Activated CD8-positive, alpha-beta memory T cell treated with anti-CD3 and anti-CD28 coated beads, Interleukin-2, amount 50 U/mL, for 24 hours (primary cell): ENCODE results near the gene GPRIN2.
"Not testable (repeated sequence)": the region's sequence is repeated elsewhere in the genome, so short reads cannot be mapped to it uniquely, and the experiment has no call there.

Experiments
- DNase-seq: peaks from one replicate; pipeline ENCODE4 v3.0.0-alpha.2; 2020; ENCODE audit errors: extremely low read depth

GPRIN2 gene

GRCh38 chr10:46556515-46557318 lies at the start of gene GPRIN2:
GPRIN2 (minus strand) TSS chr10:46556658; CDS start chr10:46550736, 5,922 bp downstream.
- no peak for DNase-seq

GRCh38 chr10:46600516-46600915 lies 44.1 kb upstream of the GPRIN2 start:
- not testable (repeated sequence) for DNase-seq

- DNase-seq, result not testable (repeated sequence)
Observed at GRCh38 chr10:46597616-46598246, 41.3 kb upstream of the GPRIN2 start.

GRCh38 chr10:46596570-46596969 lies 40.1 kb upstream of the GPRIN2 start:
- DNase-seq, result not testable (repeated sequence)

- DNase-seq, result not testable (repeated sequence)
Observed at GRCh38 chr10:46594453-46595063, 38.1 kb upstream of the GPRIN2 start.

GRCh38 chr10:46593307-46593706 lies 36.8 kb upstream of the GPRIN2 start:
- not testable (repeated sequence) for DNase-seq

- DNase-seq, result not testable (repeated sequence)
Observed at GRCh38 chr10:46591053-46591452, 34.6 kb upstream of the GPRIN2 start.

GRCh38 chr10:46589589-46589988 lies 33.1 kb upstream of the GPRIN2 start:
- DNase-seq, result not testable (repeated sequence)

- not testable (repeated sequence) for DNase-seq
Observed at GRCh38 chr10:46588221-46588620, 31.8 kb upstream of the GPRIN2 start.

GRCh38 chr10:46587546-46587945 lies 31.1 kb upstream of the GPRIN2 start:
- DNase-seq, result not testable (repeated sequence)

- DNase-seq, result not testable (repeated sequence)
Observed at GRCh38 chr10:46585246-46585645, 28.8 kb upstream of the GPRIN2 start.

GRCh38 chr10:46584196-46584595 lies 27.7 kb upstream of the GPRIN2 start:
- not testable (repeated sequence) for DNase-seq

GRCh38 chr10:46582568-46582967 lies 26.1 kb upstream of the GPRIN2 start:
- not testable (repeated sequence) for DNase-seq

- not testable (repeated sequence) for DNase-seq
Observed at GRCh38 chr10:46581997-46582396, 25.5 kb upstream of the GPRIN2 start.

- DNase-seq, result not testable (repeated sequence)
Observed at GRCh38 chr10:46579378-46579777, 22.9 kb upstream of the GPRIN2 start.

- not testable (repeated sequence) for DNase-seq
Observed at GRCh38 chr10:46578474-46579178, 22.2 kb upstream of the GPRIN2 start, which contains the start of gene SYT15. SYT15 (plus strand) TSS chr10:46579128; CDS start chr10:46579169, 41 bp downstream.

GRCh38 chr10:46577624-46578473 lies 21.4 kb upstream of the GPRIN2 start:
- not testable (repeated sequence) for DNase-seq

- DNase-seq, result not testable (repeated sequence)
Observed at GRCh38 chr10:46573884-46574283, 17.4 kb upstream of the GPRIN2 start.

GRCh38 chr10:46573314-46573713 lies 16.9 kb upstream of the GPRIN2 start:
- DNase-seq, result not testable (repeated sequence)

GRCh38 chr10:46572765-46573164 lies 16.3 kb upstream of the GPRIN2 start:
- not testable (repeated sequence) for DNase-seq

- DNase-seq, result not testable (repeated sequence)
Observed at GRCh38 chr10:46570655-46571054, 14.2 kb upstream of the GPRIN2 start.
